ENCODE data around the gene LSR.
"Not testable (repeated sequence)": the region's sequence is repeated elsewhere in the genome, so short reads cannot be mapped to it uniquely, and the experiment has no call there.

The LSR gene

GRCh38 chr19:35226748-35227147 is 22.1 kb upstream of the LSR start:
- TF ChIP-seq CTCF (IDR thresholded peaks at IDR 0.05; ENCODE audit: extremely low read depth, missing control alignments), result no peak
- DNase-seq (ENCODE audit: low spot score), result no peak

GRCh38 chr19:35228177-35228930 is 20.4 kb upstream of the LSR start, which contains the start of gene FAM187B:
Gene FAM187B (minus strand): TSS chr19:35228739. CDS start chr19:35228680, 59 bp downstream.
- TF ChIP-seq CTCF (IDR thresholded peaks at IDR 0.05; ENCODE audit: extremely low read depth, missing control alignments), result no peak
- no peak for DNase-seq (ENCODE audit: low spot score)

- no peak for TF ChIP-seq CTCF (IDR thresholded peaks at IDR 0.05; ENCODE audit: extremely low read depth, missing control alignments)
- no peak for DNase-seq (ENCODE audit: low spot score)
Measured at GRCh38 chr19:35229601-35230000, 19.2 kb upstream of the LSR start.

GRCh38 chr19:35231956-35232645 is 16.7 kb upstream of the LSR start:
- TF ChIP-seq CTCF (IDR thresholded peaks at IDR 0.05; ENCODE audit: extremely low read depth, missing control alignments), result no peak

GRCh38 chr19:35232912-35233311 is 15.9 kb upstream of the LSR start:
- TF ChIP-seq CTCF (IDR thresholded peaks at IDR 0.05; ENCODE audit: extremely low read depth, missing control alignments), result no peak
- DNase-seq (ENCODE audit: low spot score), result no peak

More at GRCh38 chr19:35231956-35232645, 16.7 kb upstream of the LSR start:
- no peak for DNase-seq (ENCODE audit: low spot score)

- TF ChIP-seq CTCF (IDR thresholded peaks at IDR 0.05; ENCODE audit: extremely low read depth, missing control alignments), result no peak
- no peak for DNase-seq (ENCODE audit: low spot score)
Measured at GRCh38 chr19:35236638-35237400, 12.0 kb upstream of the LSR start.

GRCh38 chr19:35239597-35239996 is 9.2 kb upstream of the LSR start:
- not testable (repeated sequence) for DNase-seq (ENCODE audit: low spot score)

All from GM20000 (cell line).